H7 (cell line): ENCODE results near the gene ZNF275. TPM values are rescaled to one million over a fixed set of nuclear protein-coding genes. Genes with fewer than 3 reads are reported as not detected.
"Not testable (repeated sequence)": the region's sequence is repeated elsewhere in the genome, so short reads cannot be mapped to it uniquely, and the experiment has no call there.

Experiments
- DNase-seq: peaks from one replicate; pipeline ENCODE4 v3.0.0; 2012
- H3K27me3 ChIP-seq: 2 replicates; pipeline ENCODE4 v1.6.0; 2011; ENCODE audit warnings: mild to moderate bottlenecking, low read length; ENCODE audit not compliant: control insufficient read depth, insufficient read depth
- H3K36me3 ChIP-seq: replicated peaks from 2 replicates; pipeline ENCODE4 v1.5.1; 2011; ENCODE audit warnings: low read length; ENCODE audit not compliant: control insufficient read depth, insufficient read depth
- H3K4me3 ChIP-seq: 2 replicates; pipeline ENCODE4 v1.5.1; 2011; ENCODE audit warnings: low read depth, mild to moderate bottlenecking, control low read depth, low read length, moderate library complexity; ENCODE audit not compliant: insufficient read depth
- total RNA-seq: library from RNA; depleted of rRNA; stranded (reverse); fragments of >200 nt; shearing (Covaris generic); gene quantifications from 2 replicates; pipeline ENCODE4 v1.2.3, GENCODE V29; 2014

Gene ZNF275
- total RNA-seq, 1 experiment from 2014 or later: 5.1 TPM

GRCh38 chrX:153381684-153382532, 48.0 kb downstream of the ZNF275 start:
- H3K36me3 ChIP-seq: no peaks in the 10 kb centered on the region
- DNase-seq: peak; percentile 46
- H3K4me3 ChIP-seq: no peak overlapping the region
- H3K27me3 ChIP-seq: no peaks in the 10 kb centered on the region

- H3K4me3 ChIP-seq: no peak overlapping the region
- no peaks in the 10 kb centered on the region for H3K36me3 ChIP-seq
- no peaks in the 10 kb centered on the region for H3K27me3 ChIP-seq
- DNase-seq: no peak
Observed at GRCh38 chrX:153382563-153383482, 48.9 kb downstream of the ZNF275 start.

GRCh38 chrX:153384390-153384789, 50.4 kb downstream of the ZNF275 start:
- H3K4me3 ChIP-seq: no peak overlapping the region
- H3K36me3 ChIP-seq: no peaks in the 10 kb centered on the region
- H3K27me3 ChIP-seq: no peaks in the 10 kb centered on the region
- no peak for DNase-seq

GRCh38 chrX:153384973-153385372, 51.0 kb downstream of the ZNF275 start:
- H3K27me3 ChIP-seq, DNase-seq: not testable (repeated sequence)

GRCh38 chrX:153386097-153386496, 52.1 kb downstream of the ZNF275 start:
- no peaks in the 10 kb centered on the region for H3K36me3 ChIP-seq
- DNase-seq: no peak
- no peak overlapping the region for H3K4me3 ChIP-seq
- no peaks in the 10 kb centered on the region for H3K27me3 ChIP-seq

More at GRCh38 chrX:153384973-153385372, 51.0 kb downstream of the ZNF275 start:
- not testable (repeated sequence) for H3K4me3 ChIP-seq, H3K36me3 ChIP-seq

- no peaks in the 10 kb centered on the region for H3K27me3 ChIP-seq
- no peak for DNase-seq
- H3K36me3 ChIP-seq: no peaks in the 10 kb centered on the region
- no peak overlapping the region for H3K4me3 ChIP-seq
Observed at GRCh38 chrX:153387345-153387744, 53.4 kb downstream of the ZNF275 start.

GRCh38 chrX:153387987-153388721, 54.2 kb downstream of the ZNF275 start:
- H3K27me3 ChIP-seq: no peaks in the 10 kb centered on the region
- H3K36me3 ChIP-seq: no peaks in the 10 kb centered on the region
- peak; percentile 21 for DNase-seq
- no peak overlapping the region for H3K4me3 ChIP-seq

- Histone ChIP-seq H3K27me3 (no peaks in the 10 kb centered on the region), H3K36me3 (no peaks in the 10 kb centered on the region), H3K4me3 (no peak overlapping the region)
- peak; percentile 16 for DNase-seq
Observed at GRCh38 chrX:153388722-153389459, 54.9 kb downstream of the ZNF275 start.

- H3K27me3 ChIP-seq, H3K36me3 ChIP-seq, DNase-seq, H3K4me3 ChIP-seq: not testable (repeated sequence)
Observed at GRCh38 chrX:153389460-153389768, 55.5 kb downstream of the ZNF275 start.

GRCh38 chrX:153392642-153393321, 58.8 kb downstream of the ZNF275 start:
- Histone ChIP-seq H3K36me3 (no peaks in the 10 kb centered on the region), H3K4me3 (no peak overlapping the region), H3K27me3 (no peaks in the 10 kb centered on the region)
- peak; percentile 17 for DNase-seq

- no peaks in the 10 kb centered on the region for H3K27me3 ChIP-seq
- DNase-seq: peak; percentile 38
Observed at GRCh38 chrX:153394612-153395011, 60.7 kb downstream of the ZNF275 start.

GRCh38 chrX:153395613-153396319, 61.8 kb downstream of the ZNF275 start:
- Histone ChIP-seq H3K36me3 (no peaks in the 10 kb centered on the region), H3K27me3 (no peaks in the 10 kb centered on the region), H3K4me3 (no peak overlapping the region)
- peak; percentile 24 for DNase-seq

More at GRCh38 chrX:153394612-153395011, 60.7 kb downstream of the ZNF275 start:
- Histone ChIP-seq H3K4me3 (no peak overlapping the region), H3K36me3 (no peaks in the 10 kb centered on the region)
